HG03457 (cell line): Measurements from ENCODE around the gene VGF.
A peak's percentile ranks its signal among the peaks of the same experiment; 100 is the strongest.

ENCODE experiments used
- ATAC-seq: cut with Tn5 transposase; IDR thresholded peaks from one replicate; pipeline ENCODE4 v1.9.1; 2021; ENCODE audit warnings: moderate number of reproducible peaks; ENCODE audit not compliant: unreplicated experiment

VGF gene

GRCh38 chr7:101166909-101167644 is 1.7 kb upstream of the VGF start:
- ATAC-seq, result no peak

- ATAC-seq, result no peak
Observed at GRCh38 chr7:101166648-101166908, 1.2 kb upstream of the VGF start.

GRCh38 chr7:101165958-101166647 is 734 bp upstream of the VGF start:
- ATAC-seq, result no peak

- no peak for ATAC-seq
Observed at GRCh38 chr7:101164071-101164840, 1.1 kb downstream of the VGF start.

- ATAC-seq, result no peak
Observed at GRCh38 chr7:101163279-101164070, 1.9 kb downstream of the VGF start.

- no peak for ATAC-seq
Observed at GRCh38 chr7:101162551-101163278, 2.7 kb downstream of the VGF start.

- ATAC-seq, result no peak
Observed at GRCh38 chr7:101161692-101162471, 3.5 kb downstream of the VGF start.

GRCh38 chr7:101160910-101161309 is 4.5 kb downstream of the VGF start:
- ATAC-seq, result no peak

GRCh38 chr7:101159696-101160674 is 5.4 kb downstream of the VGF start:
- no peak for ATAC-seq

GRCh38 chr7:101156866-101157589 is 8.3 kb downstream of the VGF start:
- no peak for ATAC-seq

- ATAC-seq, result no peak
Observed at GRCh38 chr7:101156277-101156676, 9.1 kb downstream of the VGF start.

- ATAC-seq, result no peak
Observed at GRCh38 chr7:101155303-101155702, 10.1 kb downstream of the VGF start.

- peak; percentile 13 for ATAC-seq
Observed at GRCh38 chr7:101154693-101155102, 10.7 kb downstream of the VGF start.

- ATAC-seq, result peak; percentile 64
Observed at GRCh38 chr7:101153969-101154692, 11.2 kb downstream of the VGF start, which contains the start of gene AP1S1. AP1S1 (plus strand) TSS chr7:101154476; CDS start chr7:101154515, 39 bp downstream.

- no peak for ATAC-seq
Observed at GRCh38 chr7:101151908-101152651, 13.3 kb downstream of the VGF start.

- no peak for ATAC-seq
Observed at GRCh38 chr7:101140746-101141382, 24.5 kb downstream of the VGF start.
